HG03060 (cell line): ENCODE data around the gene PLAC9.

Experiments used
- ATAC-seq: cut with Tn5 transposase; IDR thresholded peaks from one replicate; pipeline ENCODE4 v1.9.1; 2021; ENCODE audit warnings: low read depth, moderate number of reproducible peaks; ENCODE audit not compliant: unreplicated experiment

The PLAC9 gene

GRCh38 chr10:80159166-80159873 lies 26.8 kb downstream of the PLAC9 start:
- no peak for ATAC-seq

DNA sequence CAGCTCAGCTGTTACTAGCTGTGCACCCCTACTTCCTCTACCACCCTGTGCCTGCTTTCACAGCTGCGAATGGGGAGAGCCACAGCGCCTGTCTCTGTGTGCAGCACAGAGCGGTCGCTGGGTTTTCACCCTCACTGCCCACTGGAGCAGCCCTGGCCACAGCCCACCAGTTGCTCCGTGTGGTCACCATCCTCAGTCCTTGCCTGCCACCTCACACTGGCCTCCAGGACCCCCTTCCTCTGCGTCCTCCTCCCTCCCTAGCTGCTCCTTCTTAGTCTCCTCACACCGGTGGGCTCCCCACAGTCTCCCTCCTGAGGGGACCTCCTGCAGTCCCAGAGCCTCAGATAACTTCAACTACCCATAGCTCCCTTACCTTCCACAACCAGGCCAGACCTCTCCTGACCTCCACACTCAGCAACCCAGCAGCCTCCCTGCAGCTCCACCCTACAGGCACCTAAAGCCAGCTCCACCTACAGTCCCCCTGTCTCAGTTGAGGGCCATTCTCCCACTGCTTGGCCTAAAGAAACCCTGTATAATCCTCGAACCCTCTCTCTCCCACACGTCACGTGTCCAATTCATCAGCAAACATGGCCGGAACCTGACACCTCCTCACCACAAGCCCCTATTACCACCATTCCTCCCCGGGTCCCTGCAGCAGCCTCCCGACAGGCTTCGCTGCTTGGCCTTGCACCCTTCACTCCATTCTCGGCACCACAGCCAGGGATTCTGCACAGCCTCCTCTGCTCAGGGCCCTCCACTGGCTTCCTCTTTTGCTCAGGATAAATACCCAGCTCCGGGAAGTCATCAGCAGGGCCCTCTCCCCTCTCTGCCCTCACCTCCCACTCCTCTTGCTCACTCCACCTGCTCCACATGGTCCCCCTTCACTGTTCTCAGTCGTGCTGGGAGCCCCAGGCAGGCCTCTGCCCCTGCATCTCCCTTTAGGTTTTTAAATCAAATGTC lies 28.1 kb downstream of the PLAC9 start:
- no peak for ATAC-seq

- no peak for ATAC-seq
Observed at GRCh38 chr10:80161321-80162083, 29.0 kb downstream of the PLAC9 start.

DNA sequence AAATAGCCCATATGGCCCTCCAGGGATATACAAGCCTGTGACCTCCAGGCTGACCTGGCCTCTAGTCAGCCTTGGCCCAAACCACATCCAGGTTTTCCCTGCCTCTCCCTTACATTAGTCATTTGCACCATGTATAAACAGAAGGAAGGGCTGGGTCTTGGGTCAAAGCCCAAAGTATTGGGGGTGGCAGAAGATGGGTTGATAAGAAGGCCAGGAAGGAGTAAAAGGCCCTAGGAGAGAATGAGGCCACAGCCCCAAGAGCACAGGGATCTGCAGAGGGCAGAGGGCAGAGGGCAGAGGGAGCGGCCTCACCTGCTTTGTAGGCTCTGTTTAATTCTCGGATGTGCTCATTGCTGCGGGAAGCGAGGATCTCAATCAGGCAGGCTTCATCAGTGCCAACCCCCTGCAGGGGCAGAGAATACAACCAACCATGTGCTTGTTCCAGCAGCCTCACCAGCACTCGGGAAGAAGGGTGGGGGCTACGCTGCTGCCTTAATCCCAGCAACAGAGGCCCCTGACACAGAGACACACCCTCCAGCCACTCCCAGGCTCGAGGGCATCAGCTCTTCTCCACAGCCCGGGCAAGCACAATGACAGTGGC lies 31.3 kb downstream of the PLAC9 start:
- no peak for ATAC-seq

DNA sequence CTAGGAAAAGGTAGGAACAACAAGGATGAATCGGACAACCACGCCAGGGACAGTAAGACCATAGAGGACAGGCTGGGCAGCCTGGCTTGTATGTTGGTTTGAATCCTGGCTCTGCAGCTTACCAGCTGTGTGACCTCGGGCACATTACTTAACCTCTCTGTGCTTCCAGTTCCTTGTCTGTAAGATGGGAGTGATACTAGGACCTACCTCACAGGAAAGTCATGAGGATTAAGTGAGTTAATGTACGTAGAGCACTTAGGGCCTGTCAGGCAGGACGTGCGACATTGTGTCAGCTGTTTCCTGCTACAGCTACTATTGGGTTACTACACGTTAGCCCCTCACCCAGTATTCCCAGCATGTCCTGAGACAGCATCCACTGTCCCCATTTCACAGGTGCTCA lies 32.1 kb downstream of the PLAC9 start:
- no peak for ATAC-seq

DNA sequence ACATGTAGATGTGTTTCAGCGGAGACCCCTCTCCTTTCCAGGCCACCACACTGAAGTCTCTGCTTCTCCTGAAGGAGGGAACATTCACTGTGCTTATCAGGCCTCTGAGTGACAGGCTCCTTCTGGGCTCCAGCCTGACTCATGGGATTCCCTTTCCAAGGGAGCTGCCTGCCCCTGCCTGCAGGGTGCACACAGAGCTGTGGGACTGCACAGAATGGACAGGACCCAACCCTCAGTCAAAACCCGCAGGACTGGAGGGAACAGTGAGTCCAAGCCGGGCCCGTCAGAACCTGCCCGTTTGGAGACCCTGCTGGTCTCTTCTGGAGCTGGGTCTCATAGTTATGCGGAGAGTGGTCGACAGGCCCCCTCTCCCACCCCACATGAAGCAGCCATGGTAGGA lies 32.6 kb downstream of the PLAC9 start:
- ATAC-seq, result no peak

DNA sequence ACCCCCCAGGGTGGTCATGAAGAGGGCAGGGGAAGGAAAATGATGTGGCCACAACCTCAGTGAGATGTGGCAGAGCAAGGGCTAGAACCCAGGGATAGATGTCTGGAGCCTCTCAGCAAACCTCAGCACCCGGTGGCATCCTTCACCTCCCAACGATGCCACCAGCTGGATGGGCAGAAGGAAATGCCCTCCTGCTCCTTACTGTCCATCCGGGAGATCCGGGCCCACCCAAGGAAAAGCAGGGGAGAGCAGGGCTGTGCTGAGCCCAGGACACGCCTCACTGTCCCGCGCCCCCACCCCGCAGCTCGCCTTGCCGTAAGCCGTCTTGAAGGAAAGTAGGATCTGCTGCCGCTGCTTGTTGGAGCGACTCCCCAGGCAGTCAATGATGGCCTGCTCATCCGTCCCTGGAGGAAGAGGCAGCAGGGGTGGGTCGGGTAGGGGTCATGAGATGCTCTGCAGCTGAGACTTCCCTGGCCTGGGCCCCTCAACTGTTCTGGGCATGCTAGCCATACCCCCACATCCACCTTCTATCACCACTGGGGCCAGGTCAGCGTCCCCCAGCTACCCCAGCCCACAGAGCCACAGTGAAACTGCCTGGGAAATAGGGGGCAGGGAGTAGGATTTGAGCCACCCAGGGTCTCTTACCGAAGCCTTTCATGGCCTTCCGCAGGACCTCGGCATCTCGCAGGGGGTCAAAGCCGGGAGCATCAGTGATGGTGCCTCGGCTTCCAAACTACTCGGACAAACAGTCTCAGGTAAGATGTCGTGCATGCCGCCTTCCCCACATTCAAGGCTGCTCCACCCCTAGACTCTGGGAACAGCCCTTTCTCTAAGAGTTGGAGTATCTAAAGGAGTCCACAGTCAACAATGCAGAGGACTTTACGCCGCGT lies 34.3 kb downstream of the PLAC9 start:
- ATAC-seq, result no peak

DNA sequence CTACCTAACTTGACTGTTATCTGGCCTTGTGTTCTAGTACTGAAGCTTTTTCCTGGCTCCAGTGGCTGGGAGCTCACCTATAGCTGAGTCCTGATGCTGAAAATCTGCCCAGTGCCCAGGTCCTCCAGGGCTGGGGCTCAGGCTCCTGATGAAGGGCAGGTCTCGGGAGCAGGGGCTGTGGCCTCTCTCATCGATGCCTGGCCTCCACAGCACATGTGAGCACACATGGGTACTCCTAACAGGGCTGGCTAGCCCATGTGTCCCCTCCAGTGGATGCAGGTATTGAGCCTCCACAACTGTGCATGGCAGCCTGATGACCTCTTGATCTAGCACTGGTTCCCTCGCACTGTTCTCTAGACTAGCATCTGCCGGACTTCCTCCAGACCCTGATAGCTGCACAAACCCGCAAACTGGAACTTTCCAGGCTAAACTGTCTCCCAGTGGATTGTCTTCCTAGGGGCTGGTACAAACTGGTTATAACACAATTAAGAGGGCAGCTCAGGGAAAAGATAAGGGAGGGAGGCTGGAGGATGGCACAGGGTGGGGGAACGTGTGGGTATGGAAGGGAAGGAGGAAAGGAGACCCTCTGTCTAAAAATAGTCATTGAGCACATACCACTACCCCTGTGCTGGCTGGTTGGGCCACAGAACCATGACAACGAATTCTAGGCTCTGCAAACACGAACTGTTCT lies 35.1 kb downstream of the PLAC9 start:
- no peak for ATAC-seq

DNA sequence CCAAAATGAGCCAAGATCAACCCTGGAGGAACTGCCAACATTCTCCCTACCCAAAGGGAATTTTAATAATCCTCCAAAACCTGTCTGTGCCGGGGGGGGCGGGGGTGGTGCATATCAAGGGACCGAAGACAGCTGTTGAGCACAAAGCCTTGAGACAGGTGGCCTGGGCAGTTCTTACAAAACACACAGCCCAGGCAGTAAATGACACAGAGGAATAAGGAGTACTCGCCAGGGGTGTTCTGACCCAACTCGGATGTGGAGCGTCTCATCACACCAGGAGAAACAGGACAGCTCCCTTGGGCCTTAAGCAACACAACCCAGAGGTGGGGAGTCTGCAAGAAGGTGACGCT lies 35.6 kb downstream of the PLAC9 start:
- ATAC-seq, result no peak

DNA sequence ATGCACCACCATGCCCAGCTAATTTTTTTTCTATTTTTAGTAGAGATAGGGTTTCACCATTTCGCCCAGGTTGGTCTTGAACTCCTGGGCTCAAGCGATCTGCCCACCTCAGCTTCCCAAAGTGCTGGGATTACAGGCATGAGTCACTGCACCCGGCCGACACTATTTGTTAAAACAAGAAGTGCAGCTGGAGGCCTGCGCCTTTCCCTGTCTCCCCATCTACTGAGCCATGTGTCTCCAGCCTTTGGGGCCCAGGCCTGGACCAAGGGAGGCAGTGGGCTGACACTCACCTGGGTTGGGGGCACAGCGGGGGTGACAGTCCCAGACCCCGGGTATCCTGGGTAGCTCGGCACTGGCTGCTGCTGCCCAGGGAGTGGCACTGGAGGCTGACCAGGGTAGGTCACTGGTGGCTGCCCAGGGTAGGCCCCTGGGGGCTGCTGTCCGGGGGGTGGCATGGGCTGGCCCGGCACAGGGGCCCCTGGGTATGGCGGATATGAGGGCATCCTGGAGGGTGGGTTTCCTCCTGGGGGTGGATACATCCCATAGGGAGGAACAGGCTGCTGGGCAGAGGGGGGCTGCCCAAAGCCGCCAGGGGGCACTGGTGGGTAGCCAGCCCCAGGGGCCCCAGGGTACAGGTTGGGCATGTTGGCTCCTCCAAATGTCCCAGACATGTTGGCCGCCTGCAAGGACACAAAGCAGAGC lies 36.3 kb downstream of the PLAC9 start:
- no peak for ATAC-seq

DNA sequence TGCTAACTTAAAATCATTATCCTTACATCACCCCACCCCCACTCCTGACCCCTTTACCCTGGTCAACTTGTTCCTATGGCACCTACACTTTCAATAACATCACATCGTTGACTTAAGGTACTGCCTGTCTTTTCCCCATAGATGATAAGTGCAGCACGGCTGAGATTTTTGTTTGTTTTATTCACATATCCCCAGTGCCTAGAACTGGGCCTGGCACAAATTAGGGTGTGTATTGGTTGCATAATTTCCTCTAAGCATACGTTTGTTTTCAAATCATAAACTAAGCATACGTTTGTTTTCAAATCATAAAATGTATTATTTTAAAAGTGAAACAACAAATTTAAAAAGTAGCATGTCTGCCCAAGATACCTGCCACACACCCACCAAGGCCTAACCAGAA lies 37.5 kb downstream of the PLAC9 start:
- ATAC-seq, result no peak

DNA sequence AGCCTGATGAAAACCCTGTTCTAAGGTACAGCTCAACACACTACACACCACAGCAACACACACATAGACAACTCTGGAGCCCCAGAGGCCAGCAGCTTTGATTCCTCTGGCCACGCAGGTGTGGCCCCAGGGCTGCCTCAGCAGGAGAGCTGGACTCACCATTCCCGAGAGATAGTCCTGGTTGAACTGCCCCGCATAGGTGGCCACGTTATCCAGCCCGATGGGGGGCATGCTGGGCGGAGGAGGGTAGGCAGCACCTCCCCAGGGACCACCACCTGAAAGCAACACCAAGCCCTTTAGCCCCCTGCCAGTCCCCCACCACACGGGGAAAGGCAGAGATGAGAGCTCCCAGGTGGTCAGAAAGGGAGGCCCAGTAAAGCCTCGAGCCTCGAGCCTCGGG lies 38.1 kb downstream of the PLAC9 start:
- no peak for ATAC-seq

GRCh38 chr10:80171248-80171660 lies 38.7 kb downstream of the PLAC9 start:
- no peak for ATAC-seq

DNA sequence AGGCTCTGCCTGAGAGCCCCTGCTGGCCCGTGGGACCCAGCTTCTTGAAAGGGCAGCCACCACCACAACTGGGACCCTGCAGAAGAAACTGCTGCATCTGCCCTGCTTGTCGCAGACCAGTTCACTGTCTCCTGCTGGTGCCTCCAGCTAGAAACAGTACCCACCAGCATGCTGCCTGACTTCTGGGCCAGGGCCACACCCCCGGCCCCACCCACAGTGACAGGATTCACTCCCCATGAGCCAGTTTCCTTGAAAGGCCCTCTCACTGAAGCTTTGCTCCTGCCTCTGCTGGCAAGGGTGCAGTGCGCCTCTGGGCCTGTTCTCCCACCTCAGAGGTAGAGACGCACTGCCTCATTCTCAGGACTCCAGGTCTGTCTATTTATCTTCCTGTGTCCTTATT lies 40.4 kb downstream of the PLAC9 start:
- no peak for ATAC-seq

- ATAC-seq, result no peak
Observed at GRCh38 chr10:80173466-80173865, 40.9 kb downstream of the PLAC9 start.

- ATAC-seq, result no peak
Observed at GRCh38 chr10:80174641-80175395, 42.3 kb downstream of the PLAC9 start.

DNA sequence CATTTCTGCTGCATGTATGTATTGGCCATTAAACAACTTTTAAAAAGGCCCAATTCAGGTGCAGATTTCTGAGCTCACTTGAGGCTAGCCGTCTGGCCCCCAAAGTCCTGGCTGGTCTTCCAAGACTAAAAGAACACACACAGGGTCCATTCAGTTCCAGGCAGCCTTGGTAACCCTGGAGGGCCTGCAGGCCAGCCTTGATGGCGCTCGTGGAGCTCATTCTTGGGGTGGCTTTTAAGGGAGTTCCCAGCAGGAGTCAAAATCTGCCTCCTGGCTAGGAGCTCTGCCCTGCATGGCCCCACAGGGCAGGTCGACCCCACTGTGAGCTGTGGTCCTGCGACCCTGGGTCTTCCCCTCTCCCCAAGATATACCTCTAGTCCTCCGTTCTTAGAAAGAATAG lies 44.0 kb downstream of the PLAC9 start:
- ATAC-seq, result no peak
